Measurements from ENCODE around the gene CPNE7. TPM values are rescaled to one million over a fixed set of nuclear protein-coding genes. Genes with fewer than 3 reads are reported as not detected.
"Not testable (repeated sequence)": the region's sequence is repeated elsewhere in the genome, so short reads cannot be mapped to it uniquely, and the experiment has no call there.

The CPNE7 gene
- total RNA-seq, 1 donor from 2014 or later: 21.1 TPM

- Histone ChIP-seq H3K4me3 (no peak overlapping the region), H3K27me3 (no peaks in the 10 kb centered on the region), H2AFZ (replicated peaks) (no peak overlapping the region), H3K4me2 (no peak overlapping the region), H3F3A (ENCODE audit: low read depth) (no peaks in the 10 kb centered on the region), H3K36me3 (no peaks in the 10 kb centered on the region), H3K9ac (no peak overlapping the region), H3K9me3 (ENCODE audit: low read depth) (no peaks in the 10 kb centered on the region), H4K20me1 (ENCODE audit: low read depth) (no peaks in the 10 kb centered on the region), H3K4me1 (peaks cover 5% of the 10 kb centered on the region), H3K27ac (no peak overlapping the region), H3K79me2 (ENCODE audit: low read depth) (no peaks in the 10 kb centered on the region)
- Mint-ChIP-seq H3K27me3 (ENCODE audit: insufficient read depth, low read depth) (peaks cover 2% of the 10 kb centered on the region), H3K36me3 (no peaks in the 10 kb centered on the region), H3K9me3 (no peaks in the 10 kb centered on the region), H3K4me3 (no peak overlapping the region), H3K4me1 (no peaks in the 10 kb centered on the region), H3K27ac (no peak overlapping the region)
- no peak for DNase-seq (ENCODE audit: low spot score)
- TF ChIP-seq EZH2phosphoT487 (IDR thresholded peaks at IDR 0.05) (no peak), CTCF (IDR thresholded peaks at IDR 0.05) (no peak), EZH2 (IDR thresholded peaks at IDR 0.05) (no peak)
Observed at GRCh38 chr16:89586853-89587252, 11.3 kb downstream of the CPNE7 start.

GRCh38 chr16:89587676-89588075 is 12.1 kb downstream of the CPNE7 start:
- H3K79me2 ChIP-seq (ENCODE audit: low read depth); H3K27me3 Mint-ChIP-seq (ENCODE audit: insufficient read depth, low read depth); H3F3A ChIP-seq (ENCODE audit: low read depth); H3K27me3 ChIP-seq; H4K20me1 ChIP-seq (ENCODE audit: low read depth); H3K36me3 Mint-ChIP-seq; H3K9ac ChIP-seq; H3K4me1 ChIP-seq; H3K36me3 ChIP-seq; H3K4me2 ChIP-seq; H3K27ac Mint-ChIP-seq; H3K4me3 Mint-ChIP-seq; H2AFZ ChIP-seq (replicated peaks); H3K9me3 Mint-ChIP-seq; H3K4me1 Mint-ChIP-seq; H3K9me3 ChIP-seq (ENCODE audit: low read depth); H3K4me3 ChIP-seq; H3K27ac ChIP-seq; DNase-seq (ENCODE audit: low spot score): not testable (repeated sequence)

DNA sequence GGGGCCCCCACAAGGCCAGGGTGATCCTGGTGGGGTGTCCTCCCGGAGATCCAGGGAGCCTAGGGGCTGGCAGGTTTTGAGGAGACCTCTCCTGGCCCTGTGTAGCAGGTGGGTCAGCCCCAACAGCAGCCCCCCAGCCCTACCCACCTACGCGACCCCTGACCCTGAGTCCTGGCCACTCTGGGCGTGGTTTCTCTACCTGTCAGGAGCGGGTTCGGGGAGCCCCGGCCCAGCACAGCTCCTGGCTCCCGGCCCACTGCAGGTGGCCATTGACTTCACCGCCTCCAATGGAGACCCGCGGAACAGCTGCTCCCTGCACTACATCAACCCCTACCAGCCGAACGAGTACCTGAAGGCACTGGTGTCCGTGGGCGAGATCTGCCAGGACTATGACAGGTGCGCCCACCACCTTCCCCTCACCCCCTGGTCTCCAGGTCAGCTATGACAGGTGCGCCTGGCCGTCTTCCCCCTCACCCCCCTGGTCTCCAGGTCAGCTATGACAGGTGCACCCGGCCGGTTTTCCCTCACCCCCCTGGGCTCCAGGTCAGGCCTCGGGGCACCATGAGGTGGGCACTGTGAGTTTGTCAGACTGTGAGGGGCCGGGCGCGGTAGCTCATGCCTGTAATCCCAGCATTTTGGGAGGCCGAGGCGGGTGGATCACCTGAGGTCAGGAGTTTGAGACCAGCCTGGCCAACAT is 13.0 kb downstream of the CPNE7 start:
- H3K36me3 ChIP-seq: no peaks in the 10 kb centered on the region
- no peaks in the 10 kb centered on the region for H3K9me3 ChIP-seq (ENCODE audit: low read depth)
- no peaks in the 10 kb centered on the region for H4K20me1 ChIP-seq (ENCODE audit: low read depth)
- no peak overlapping the region for H3K9ac ChIP-seq
- H3K27me3 Mint-ChIP-seq (ENCODE audit: insufficient read depth, low read depth): peaks cover 2% of the 10 kb centered on the region
- no peaks in the 10 kb centered on the region for H3K9me3 Mint-ChIP-seq
- H3K27ac Mint-ChIP-seq: no peak overlapping the region
- no peak overlapping the region for H2AFZ ChIP-seq (replicated peaks)
- no peaks in the 10 kb centered on the region for H3K79me2 ChIP-seq (ENCODE audit: low read depth)
- H3K4me1 ChIP-seq: peaks cover 5% of the 10 kb centered on the region
- no peak for DNase-seq (ENCODE audit: low spot score)
- TF ChIP-seq EZH2 (IDR thresholded peaks at IDR 0.05) (no peak), CTCF (IDR thresholded peaks at IDR 0.05) (no peak), EZH2phosphoT487 (IDR thresholded peaks at IDR 0.05) (no peak)
- H3K27ac ChIP-seq: no peak overlapping the region
- no peak overlapping the region for H3K4me2 ChIP-seq
- no peak overlapping the region for H3K4me3 ChIP-seq
- no peak overlapping the region for H3K4me3 Mint-ChIP-seq
- H3K27me3 ChIP-seq: no peaks in the 10 kb centered on the region
- H3F3A ChIP-seq (ENCODE audit: low read depth): no peaks in the 10 kb centered on the region
- H3K36me3 Mint-ChIP-seq: no peaks in the 10 kb centered on the region
- peaks cover 2% of the 10 kb centered on the region for H3K4me1 Mint-ChIP-seq

DNA sequence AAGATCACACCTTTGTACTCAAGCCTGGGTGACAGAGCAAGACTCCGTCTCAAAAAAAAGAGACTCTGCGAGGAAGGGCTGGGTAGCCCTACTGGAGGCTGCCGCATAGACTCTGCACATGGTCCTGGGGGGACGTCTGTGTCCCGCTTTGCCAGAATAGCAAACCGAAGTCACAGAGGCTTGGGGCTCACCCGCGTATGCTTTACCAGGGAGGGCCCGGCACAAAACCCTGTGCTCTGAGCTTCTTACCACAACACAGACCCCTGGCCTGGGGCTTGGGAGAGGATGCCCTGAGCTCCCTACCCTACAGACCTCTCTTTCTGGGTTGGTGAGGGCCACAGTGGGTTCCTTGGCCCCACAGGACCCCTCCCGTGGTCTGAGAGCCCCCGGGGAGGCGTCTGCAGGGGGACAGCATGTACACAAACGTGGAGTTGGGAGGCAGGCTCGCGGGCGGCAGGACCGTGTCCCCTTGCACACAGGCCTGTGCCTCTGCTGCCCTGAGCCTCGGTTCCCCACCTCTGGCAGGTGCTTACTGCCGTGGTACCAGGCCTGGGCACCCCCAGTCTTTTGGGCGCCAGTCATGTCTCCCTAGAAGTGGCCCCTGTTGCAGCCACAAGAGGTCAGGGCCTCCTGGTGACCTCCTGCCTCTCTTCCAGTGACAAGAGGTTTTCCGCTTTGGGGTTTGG is 13.8 kb downstream of the CPNE7 start:
- no peaks in the 10 kb centered on the region for H4K20me1 ChIP-seq (ENCODE audit: low read depth)
- H3K36me3 ChIP-seq: no peaks in the 10 kb centered on the region
- DNase-seq (ENCODE audit: low spot score): no peak
- Mint-ChIP-seq H3K4me1 (peaks cover 3% of the 10 kb centered on the region), H3K4me3 (no peak overlapping the region), H3K27ac (no peak overlapping the region), H3K36me3 (no peaks in the 10 kb centered on the region), H3K27me3 (ENCODE audit: insufficient read depth, low read depth) (peaks cover 2% of the 10 kb centered on the region), H3K9me3 (no peaks in the 10 kb centered on the region)
- H3K4me1 ChIP-seq: peaks cover 5% of the 10 kb centered on the region
- no peaks in the 10 kb centered on the region for H3K27me3 ChIP-seq
- no peak overlapping the region for H3K27ac ChIP-seq
- no peak overlapping the region for H3K4me3 ChIP-seq
- TF ChIP-seq EZH2phosphoT487 (IDR thresholded peaks at IDR 0.05) (no peak), CTCF (IDR thresholded peaks at IDR 0.05) (no peak), EZH2 (IDR thresholded peaks at IDR 0.05) (no peak)
- H3K4me2 ChIP-seq: no peak overlapping the region
- H3F3A ChIP-seq (ENCODE audit: low read depth): no peaks in the 10 kb centered on the region
- H3K79me2 ChIP-seq (ENCODE audit: low read depth): no peaks in the 10 kb centered on the region
- H3K9me3 ChIP-seq (ENCODE audit: low read depth): no peaks in the 10 kb centered on the region
- H3K9ac ChIP-seq: no peak overlapping the region
- no peak overlapping the region for H2AFZ ChIP-seq (replicated peaks)
